T1000 (cell line): ENCODE data around the gene PACSIN1.

Source experiments
- DNase-seq: peaks from one replicate; lab custom pipeline; 2025; ENCODE audit warnings: mixed read lengths; lab: John Stamatoyannopoulos, UW

PACSIN1 gene

DNA sequence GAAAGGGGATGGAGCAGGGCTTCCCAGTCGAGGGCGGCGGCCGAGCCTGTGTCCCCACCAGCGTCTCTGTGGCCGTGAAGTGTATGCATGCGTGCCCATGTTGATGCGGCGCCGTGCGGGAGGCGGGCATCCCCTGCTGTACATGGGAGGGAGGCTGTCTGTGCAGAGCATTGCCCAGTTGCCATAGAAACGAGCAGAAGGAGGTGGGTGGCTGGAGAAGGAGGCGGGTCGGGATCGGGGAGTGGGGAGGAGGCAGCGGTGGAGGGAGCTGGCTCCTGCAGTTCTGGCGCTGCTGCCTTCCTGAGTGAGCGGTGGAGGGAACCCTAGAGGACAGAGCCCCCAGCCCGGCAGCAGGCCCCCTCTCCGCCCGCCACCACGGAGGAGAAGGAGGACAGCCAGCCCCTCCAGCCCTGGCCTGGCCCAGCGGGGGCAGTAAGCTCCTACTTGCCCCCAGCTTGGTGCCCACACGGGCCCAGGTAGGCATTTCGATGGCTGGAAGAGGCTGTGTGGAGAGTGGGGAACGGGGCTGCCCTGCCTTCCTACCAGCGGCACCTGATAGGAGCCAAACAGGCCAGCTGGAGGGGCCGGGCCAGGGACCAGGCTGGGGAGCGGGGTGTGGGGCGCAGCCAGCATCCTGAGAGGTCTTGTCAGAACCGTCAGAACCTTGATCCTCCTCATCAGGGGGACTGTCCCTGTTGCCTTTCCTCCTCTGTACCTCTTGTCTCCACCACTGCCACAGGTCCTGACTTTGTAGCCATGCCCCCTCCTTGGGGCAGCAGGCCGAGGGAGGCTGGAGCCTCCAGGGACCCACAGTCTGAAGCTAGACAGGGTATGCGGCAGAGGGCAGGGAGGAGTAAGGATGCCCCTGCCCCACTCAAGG, 49.0 kb downstream of the PACSIN1 start:
- DNase-seq: no peak

GRCh38 chr6:34515473-34516387, 49.9 kb downstream of the PACSIN1 start:
- no peak for DNase-seq

DNA sequence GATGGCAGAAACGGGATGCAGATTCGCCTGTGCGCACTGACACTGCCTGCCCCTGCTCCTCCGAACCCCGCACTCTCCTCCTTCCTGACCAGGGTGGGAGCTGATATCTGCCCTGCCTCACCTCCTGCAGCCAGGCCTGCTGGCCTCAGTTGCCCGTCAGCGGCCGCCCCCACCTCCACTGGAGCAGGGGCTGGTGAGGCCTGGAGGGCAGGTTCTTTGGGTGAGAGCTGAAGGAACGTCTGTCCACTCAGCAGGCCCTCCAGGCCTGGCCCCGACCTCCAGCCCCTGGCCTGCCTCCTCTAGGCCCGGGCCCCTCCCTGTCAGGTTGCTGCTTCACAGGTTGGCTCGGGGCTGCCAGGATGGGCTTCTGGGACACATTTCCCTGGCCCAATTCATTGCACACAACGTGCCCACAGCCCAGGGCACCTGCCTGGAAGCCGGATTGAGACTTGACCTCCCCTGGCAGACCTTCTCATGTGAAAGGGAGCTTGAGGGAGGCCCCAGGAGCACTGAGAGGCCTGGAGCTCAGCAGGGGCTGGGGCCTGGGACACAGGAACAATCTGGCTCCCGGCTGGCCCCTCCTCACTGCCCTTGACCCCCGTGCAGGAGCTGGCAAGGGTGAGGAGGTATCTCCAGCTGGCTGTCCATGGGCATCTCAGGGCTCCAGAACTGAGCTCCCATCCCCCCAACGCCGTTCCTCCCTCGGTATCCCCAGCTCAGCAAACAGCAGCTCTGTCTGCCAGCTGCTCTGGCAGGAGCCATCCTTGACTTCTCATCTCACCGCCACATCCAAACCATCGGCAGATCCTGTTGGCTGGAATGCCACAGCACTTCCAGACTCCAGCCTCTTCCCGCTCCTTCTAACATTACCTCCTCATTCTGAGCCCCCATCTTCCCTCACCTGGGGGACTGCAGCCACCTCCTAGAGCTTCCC, 50.8 kb downstream of the PACSIN1 start:
- no peak for DNase-seq

DNA sequence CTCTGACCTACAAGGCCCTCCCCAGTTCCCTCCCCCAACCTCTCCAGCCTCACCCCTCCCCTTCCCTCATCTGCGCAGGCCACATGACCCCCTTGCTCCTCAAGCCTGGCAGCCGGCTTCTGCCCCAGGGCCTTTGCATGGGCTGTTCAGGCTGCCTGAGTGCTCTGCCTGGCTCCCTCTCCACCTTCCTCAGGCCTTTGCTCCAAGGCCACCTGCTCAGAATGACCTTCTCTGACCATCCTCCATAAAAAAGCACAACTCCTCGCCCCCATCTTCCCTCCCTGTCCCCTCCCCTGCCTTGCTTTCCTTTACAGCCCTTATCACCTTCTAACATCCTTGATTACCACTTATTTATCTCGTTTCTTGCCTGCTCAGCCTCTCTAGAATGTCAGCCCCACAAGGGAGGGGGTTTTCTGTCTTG, 51.6 kb downstream of the PACSIN1 start:
- DNase-seq: no peak

- no peak for DNase-seq
Observed at GRCh38 chr6:34517966-34518365, 52.1 kb downstream of the PACSIN1 start.

DNA sequence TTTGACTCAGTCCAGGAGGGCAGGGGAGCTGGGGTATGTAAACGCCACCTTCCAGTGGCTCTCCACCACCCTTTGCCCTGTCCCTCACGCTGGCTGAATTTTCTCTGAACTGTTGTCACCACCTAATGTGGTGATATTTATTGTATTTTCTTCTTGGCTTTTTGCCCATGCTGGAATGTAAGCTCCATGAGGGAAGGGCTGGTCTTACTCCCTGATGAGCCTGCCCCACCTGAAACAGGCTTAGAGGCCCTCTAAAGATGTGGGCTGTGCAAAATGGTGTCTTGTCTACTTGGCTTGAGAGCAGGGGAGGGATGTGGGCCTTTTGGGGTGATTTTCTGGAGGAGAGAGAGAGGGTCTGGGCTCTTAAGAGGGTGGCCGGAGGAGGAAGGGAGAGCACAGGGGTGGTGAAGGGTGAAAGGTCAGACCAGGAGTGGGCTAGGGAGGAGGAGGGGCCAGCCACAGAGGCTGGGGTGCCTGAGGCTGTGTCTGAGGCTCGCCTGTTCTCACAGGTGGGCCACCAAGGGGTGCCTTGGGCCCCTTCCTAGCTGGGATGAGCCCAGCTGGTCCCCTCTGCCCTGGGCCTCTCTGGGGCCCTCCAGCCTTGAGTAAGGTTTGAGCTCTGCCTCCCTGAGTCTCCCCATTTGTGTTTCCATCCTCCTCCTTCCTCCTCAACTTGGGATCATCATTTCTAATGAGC, 52.9 kb downstream of the PACSIN1 start:
- no peak for DNase-seq

DNA sequence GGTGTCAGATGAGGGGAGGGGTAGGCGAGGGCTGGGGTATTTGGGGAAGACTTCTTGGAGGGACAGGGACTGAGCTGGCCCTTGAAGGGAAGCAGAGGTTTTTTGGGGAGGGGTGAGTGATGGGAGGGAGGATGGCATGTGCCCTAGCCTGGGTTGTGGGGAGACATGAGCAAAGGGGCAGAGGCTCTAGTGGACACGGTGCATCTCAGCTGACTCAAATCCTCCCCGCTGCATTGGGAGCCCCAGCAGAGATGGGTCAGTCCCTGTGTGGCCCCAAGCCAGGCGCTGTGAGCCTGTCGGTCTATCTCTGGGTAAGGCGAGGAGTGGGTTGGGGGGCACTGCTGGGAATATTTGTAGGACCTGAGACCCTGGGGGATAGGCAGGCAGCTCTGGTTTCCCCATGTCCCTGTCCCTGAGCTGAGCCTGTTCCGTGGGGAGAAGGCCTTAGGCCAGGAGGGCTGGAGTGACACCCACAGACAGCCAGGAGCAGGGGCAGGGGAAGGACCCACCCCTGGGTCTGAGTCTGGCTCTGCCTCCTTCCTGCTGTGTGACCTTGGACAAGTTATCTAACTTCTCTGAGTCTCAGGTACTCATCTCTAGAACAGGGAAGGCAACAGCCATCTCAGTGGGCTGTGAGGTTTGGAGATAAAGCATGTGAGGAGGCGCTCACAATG, 54.2 kb downstream of the PACSIN1 start:
- no peak for DNase-seq

DNA sequence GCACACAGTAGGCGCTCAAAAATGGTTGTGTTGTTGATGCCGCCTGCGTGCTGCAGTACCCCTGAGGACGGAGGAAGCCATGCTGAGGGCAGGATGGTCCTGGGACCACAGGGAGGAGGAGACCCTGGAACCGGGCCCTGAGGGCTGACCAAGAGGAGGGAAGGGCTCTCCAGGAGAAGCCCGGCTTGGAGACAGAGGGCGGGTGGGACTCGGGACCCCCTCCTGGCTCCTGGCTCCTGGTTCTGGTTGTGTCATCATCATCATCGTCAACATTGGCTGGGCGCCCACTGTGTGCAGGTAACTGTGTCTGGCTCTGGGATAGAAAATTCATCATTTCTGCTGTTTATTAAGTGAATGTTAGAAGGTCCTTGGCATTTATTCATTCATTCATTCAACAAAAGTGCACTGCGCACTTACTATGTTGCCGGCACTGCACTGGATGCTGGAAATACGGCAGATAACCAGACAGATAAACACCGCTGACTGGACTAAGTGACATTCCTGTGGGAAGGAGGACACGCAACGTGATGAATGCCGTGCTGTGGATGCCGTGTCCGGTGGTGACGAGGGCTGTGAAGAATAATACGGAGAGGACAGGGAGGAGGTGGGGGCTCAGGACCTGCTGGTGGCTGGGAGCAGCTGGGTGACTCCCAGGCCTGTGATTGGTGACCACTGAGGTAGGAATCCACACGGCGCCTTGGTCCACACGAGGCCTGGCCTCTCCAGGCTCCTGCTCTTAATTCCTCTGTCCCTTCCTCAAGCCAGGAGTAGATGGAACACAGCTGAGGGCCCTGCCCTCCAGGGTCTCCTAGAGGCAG, 55.0 kb downstream of the PACSIN1 start:
- DNase-seq: no peak

DNA sequence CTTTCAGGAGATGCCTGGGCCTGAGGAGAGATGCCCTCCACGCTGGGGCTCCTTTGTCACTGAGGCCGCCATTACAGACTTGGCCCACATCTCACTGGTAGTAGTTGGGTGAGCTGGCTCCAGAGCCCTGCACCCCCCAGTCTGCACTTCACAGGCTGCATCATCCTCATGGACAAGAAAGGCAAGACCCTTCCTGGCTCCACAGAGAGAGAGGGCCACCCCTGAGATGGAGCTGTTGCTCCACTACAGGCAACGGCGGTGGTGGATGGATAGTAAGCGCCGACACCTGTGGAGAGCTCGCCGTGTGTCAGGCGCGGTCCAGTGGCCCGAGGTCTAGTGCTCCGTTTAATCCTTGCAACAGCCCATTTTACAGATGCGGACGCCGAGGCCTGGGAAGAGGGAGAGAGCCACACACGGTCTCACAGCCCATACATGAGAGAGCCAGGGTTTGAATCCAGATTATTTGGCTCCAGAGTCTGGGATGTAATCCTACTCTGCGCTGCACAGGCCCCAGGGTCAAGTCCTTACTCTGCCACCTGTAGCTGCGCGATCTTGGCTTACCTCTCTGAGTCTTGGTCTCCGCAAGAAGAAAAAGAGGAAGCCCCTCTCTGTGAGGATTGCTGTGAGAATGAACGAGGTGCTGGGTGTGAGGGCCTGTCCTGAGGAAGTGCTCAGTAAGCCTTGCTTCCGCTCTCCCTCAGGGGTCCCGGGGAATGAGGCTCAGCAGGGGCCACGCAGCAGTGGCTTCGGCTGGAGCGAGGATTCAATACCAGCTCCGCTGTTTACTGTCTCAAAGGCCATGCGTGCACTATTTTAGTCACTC, 55.8 kb downstream of the PACSIN1 start:
- no peak for DNase-seq

GRCh38 chr6:34522761-34523160, 56.9 kb downstream of the PACSIN1 start:
- no peak for DNase-seq

GRCh38 chr6:34523441-34524206, 57.7 kb downstream of the PACSIN1 start:
- no peak for DNase-seq

DNA sequence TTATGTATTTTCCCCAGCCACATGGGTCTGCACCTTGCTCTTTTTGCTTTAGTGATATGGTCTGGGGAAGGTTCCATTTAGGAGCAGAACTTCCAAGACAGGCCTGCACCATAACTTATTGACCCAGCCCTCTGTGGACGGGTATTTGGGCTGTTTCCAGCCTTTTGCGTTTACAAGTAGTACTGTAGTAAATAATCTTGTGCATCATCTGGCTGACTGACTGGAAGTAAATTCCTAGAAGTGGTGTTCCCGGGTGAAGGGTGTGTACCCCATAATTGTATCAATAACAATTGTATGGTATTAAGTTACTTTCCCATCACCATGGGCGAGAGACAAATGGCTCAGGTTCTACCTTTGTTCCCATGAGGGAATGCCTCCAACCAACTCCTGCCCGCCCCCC, 58.6 kb downstream of the PACSIN1 start:
- no peak for DNase-seq

DNA sequence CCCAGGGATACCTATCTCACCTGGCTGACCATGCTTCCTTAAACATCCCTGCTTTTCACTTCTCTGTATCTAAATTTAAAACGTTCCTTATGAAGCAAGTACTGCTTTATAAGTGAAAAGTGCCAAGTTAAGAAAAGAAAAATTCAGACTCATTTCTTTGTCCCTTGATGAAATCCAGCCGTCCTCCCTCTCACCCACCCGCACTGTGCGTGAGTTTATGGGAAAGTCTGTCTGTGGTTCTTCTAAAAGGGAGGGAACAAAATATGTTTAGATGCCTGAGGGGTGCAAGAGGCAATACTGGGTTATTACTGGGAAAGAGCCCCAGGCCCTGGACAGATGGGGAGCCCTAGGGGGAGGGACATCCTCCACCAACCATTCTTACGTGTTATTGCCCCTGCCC, 59.1 kb downstream of the PACSIN1 start:
- DNase-seq: no peak

DNA sequence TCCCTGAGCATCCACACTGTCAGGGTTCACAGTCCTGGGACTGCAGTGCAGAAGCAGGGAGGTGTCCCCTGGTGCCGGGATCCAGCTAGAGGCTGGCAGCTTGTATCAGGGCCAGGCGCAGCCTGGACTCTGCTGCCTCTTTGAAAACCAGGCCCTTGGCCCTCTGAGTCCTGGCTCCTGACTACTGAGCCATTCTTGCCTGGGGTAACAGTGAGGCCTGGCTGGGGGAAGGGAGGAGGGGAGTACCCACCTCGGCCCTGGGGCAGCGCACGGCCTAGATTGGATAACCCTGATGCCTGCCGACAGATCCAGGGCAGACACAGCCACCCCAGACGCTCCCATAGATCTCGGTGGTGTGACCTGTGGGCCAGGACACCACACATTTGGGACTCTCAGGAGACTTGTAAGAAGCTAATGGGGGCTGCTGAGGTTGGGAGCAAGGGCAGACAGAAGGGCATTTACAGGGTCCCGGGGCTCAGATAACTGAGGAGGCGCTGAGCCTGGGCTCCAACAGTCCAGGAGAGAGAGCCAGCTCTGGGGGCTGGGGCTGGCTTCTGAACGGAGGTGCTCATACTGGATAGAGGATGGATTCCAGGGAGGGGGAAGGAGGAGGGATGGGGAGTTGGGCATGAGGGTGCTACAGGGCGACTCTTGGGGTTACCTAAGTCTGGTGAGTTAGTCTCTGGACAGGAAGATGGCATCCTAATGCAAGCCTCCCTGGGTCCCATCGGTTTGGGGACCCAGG, 59.7 kb downstream of the PACSIN1 start:
- DNase-seq: no peak

GRCh38 chr6:34526241-34526972, 60.5 kb downstream of the PACSIN1 start:
- no peak for DNase-seq

DNA sequence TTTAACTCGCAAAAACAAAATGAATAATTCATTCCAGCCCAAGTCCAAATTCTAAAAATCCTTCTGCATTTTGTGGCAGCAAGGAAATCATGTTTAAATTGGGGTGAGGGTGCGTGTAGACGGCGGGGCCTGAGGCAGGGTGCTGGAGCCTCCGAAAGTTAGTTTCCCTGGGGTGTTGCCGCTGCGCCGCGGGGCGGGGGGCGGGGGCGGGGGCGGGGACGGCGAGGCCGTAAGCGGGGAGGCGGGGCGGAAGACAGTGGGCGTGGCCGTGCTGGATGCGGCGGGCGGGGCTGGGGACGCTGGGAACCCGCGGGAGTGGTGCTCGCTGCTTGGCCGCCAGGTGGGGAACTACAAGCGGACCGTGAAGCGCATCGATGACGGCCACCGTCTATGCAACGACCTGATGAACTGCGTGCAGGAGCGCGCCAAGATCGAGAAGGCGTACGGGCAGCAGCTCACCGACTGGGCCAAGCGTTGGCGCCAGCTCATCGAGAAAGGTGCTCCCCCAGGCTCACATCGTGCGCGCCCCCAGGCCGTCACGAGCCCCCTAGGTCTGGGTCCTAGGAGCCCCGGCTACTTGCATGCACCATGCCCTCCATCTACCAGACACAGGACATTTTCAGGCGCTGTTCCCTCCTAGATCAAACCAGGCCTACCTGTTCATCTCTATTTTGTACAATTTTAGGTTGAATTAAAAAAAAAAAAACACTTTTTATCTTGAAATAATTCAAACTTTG, 61.3 kb downstream of the PACSIN1 start:
- peak; percentile 82 for DNase-seq
